Activated naive CD4-positive, alpha-beta T cell treated with anti-CD3 and anti-CD28 coated beads, Interleukin-2, amount 50 U/mL, for 24 hours (primary cell): Measurements from ENCODE around the gene C2orf81.
A peak's percentile ranks its signal among the peaks of the same experiment; 100 is the strongest.
"Not testable (repeated sequence)": the region's sequence is repeated elsewhere in the genome, so short reads cannot be mapped to it uniquely, and the experiment has no call there.

Source experiments
- H3K27ac Mint-ChIP-seq: one replicate; pipeline ENCODE4 v1.8.0; 2021; ENCODE audit warnings: mild to moderate bottlenecking, mixed read lengths
- H3K27me3 Mint-ChIP-seq: one replicate; pipeline ENCODE4 v1.8.0; 2021; ENCODE audit warnings: mixed read lengths
- H3K36me3 Mint-ChIP-seq: one replicate; pipeline ENCODE4 v1.8.0; 2021; ENCODE audit warnings: mixed read lengths
- H3K4me1 Mint-ChIP-seq: one replicate; pipeline ENCODE4 v1.8.0; 2021; ENCODE audit warnings: mixed read lengths
- H3K4me3 Mint-ChIP-seq: one replicate; pipeline ENCODE4 v1.8.0; 2021; ENCODE audit warnings: mild to moderate bottlenecking, mixed read lengths
- H3K9me3 Mint-ChIP-seq: one replicate; pipeline ENCODE4 v1.8.0; 2021; ENCODE audit warnings: mixed read lengths

The C2orf81 gene

GRCh38 chr2:74436111-74436805 lies 14.8 kb upstream of the C2orf81 start:
- Mint-ChIP-seq H3K4me1 (peaks cover 4% of the 10 kb centered on the region), H3K4me3 (no peak overlapping the region), H3K9me3 (no peaks in the 10 kb centered on the region), H3K36me3 (no peaks in the 10 kb centered on the region), H3K27ac (no peak overlapping the region), H3K27me3 (peaks cover 8% of the 10 kb centered on the region)

- Mint-ChIP-seq H3K4me1 (no peaks in the 10 kb centered on the region), H3K4me3 (no peak overlapping the region), H3K36me3 (peaks cover 2% of the 10 kb centered on the region), H3K9me3 (no peaks in the 10 kb centered on the region), H3K27ac (no peak overlapping the region), H3K27me3 (no peaks in the 10 kb centered on the region)
Measured at GRCh38 chr2:74430502-74430901, 9.1 kb upstream of the C2orf81 start.

GRCh38 chr2:74429487-74430451 lies 8.3 kb upstream of the C2orf81 start:
- no peaks in the 10 kb centered on the region for H3K27me3 Mint-ChIP-seq

GRCh38 chr2:74428675-74429074 lies 7.3 kb upstream of the C2orf81 start:
- H3K27ac Mint-ChIP-seq = no peak overlapping the region
- peaks cover 5% of the 10 kb centered on the region for H3K36me3 Mint-ChIP-seq
- H3K27me3 Mint-ChIP-seq = no peaks in the 10 kb centered on the region
- no peak overlapping the region for H3K4me3 Mint-ChIP-seq
- no peaks in the 10 kb centered on the region for H3K9me3 Mint-ChIP-seq
- H3K4me1 Mint-ChIP-seq = no peaks in the 10 kb centered on the region

More at GRCh38 chr2:74429487-74430451, 8.3 kb upstream of the C2orf81 start:
- Mint-ChIP-seq H3K9me3 (no peaks in the 10 kb centered on the region), H3K4me1 (no peaks in the 10 kb centered on the region), H3K4me3 (no peak overlapping the region), H3K36me3 (peaks cover 4% of the 10 kb centered on the region), H3K27ac (no peak overlapping the region)

GRCh38 chr2:74427551-74427950 lies 6.1 kb upstream of the C2orf81 start:
- Mint-ChIP-seq H3K27me3 (no peaks in the 10 kb centered on the region), H3K36me3 (peaks cover 5% of the 10 kb centered on the region)

GRCh38 chr2:74426181-74426758 lies 4.9 kb upstream of the C2orf81 start:
- no peak overlapping the region for H3K4me3 Mint-ChIP-seq
- H3K36me3 Mint-ChIP-seq = peaks cover 5% of the 10 kb centered on the region
- H3K27ac Mint-ChIP-seq = no peak overlapping the region
- peaks cover 15% of the 10 kb centered on the region for H3K4me1 Mint-ChIP-seq
- no peaks in the 10 kb centered on the region for H3K27me3 Mint-ChIP-seq
- H3K9me3 Mint-ChIP-seq = no peaks in the 10 kb centered on the region

More at GRCh38 chr2:74427551-74427950, 6.1 kb upstream of the C2orf81 start:
- peaks cover 8% of the 10 kb centered on the region for H3K4me1 Mint-ChIP-seq
- no peak overlapping the region for H3K27ac Mint-ChIP-seq
- H3K9me3 Mint-ChIP-seq = no peaks in the 10 kb centered on the region
- H3K4me3 Mint-ChIP-seq = no peak overlapping the region

GRCh38 chr2:74425523-74425922 lies 4.1 kb upstream of the C2orf81 start:
- Mint-ChIP-seq H3K27ac (no peak overlapping the region), H3K4me1 (peaks cover 21% of the 10 kb centered on the region), H3K9me3 (no peaks in the 10 kb centered on the region), H3K4me3 (no peak overlapping the region), H3K36me3 (peaks cover 5% of the 10 kb centered on the region), H3K27me3 (no peaks in the 10 kb centered on the region)

- Mint-ChIP-seq H3K9me3 (no peaks in the 10 kb centered on the region), H3K27me3 (no peaks in the 10 kb centered on the region), H3K27ac (no peak overlapping the region), H3K36me3 (peaks cover 5% of the 10 kb centered on the region), H3K4me3 (no peak overlapping the region), H3K4me1 (peaks cover 27% of the 10 kb centered on the region)
Measured at GRCh38 chr2:74424995-74425406, 3.6 kb upstream of the C2orf81 start.

GRCh38 chr2:74424139-74424992 lies 2.9 kb upstream of the C2orf81 start:
- Mint-ChIP-seq H3K4me1 (peaks cover 29% of the 10 kb centered on the region), H3K27ac (no peak overlapping the region), H3K9me3 (no peaks in the 10 kb centered on the region), H3K36me3 (peaks cover 5% of the 10 kb centered on the region), H3K4me3 (no peak overlapping the region), H3K27me3 (no peaks in the 10 kb centered on the region)

- Mint-ChIP-seq H3K36me3 (peaks cover 5% of the 10 kb centered on the region), H3K27ac (peak overlapping the region; percentile 76), H3K27me3 (no peaks in the 10 kb centered on the region), H3K4me1 (peaks cover 29% of the 10 kb centered on the region), H3K4me3 (peak overlapping the region; percentile 100), H3K9me3 (no peaks in the 10 kb centered on the region)
Measured at GRCh38 chr2:74423231-74424095, 2.0 kb upstream of the C2orf81 start.

GRCh38 chr2:74420443-74421103 lies 846 bp downstream of the C2orf81 start:
- H3K4me3 Mint-ChIP-seq = peak overlapping the region; percentile 100
- H3K36me3 Mint-ChIP-seq, H3K9me3 Mint-ChIP-seq, H3K27me3 Mint-ChIP-seq: not testable (repeated sequence)
- peak overlapping the region; percentile 79 for H3K27ac Mint-ChIP-seq
- H3K4me1 Mint-ChIP-seq = peaks cover 37% of the 10 kb centered on the region

GRCh38 chr2:74420006-74420405 lies 1.4 kb downstream of the C2orf81 start:
- Mint-ChIP-seq H3K9me3 (no peaks in the 10 kb centered on the region), H3K4me3 (peak overlapping the region; percentile 54), H3K4me1 (peaks cover 41% of the 10 kb centered on the region), H3K36me3 (peaks cover 1% of the 10 kb centered on the region), H3K27me3 (no peaks in the 10 kb centered on the region), H3K27ac (no peak overlapping the region)

GRCh38 chr2:74419345-74419744 lies 2.1 kb downstream of the C2orf81 start:
- Mint-ChIP-seq H3K27ac (no peak overlapping the region), H3K9me3 (no peaks in the 10 kb centered on the region), H3K4me3 (no peak overlapping the region), H3K36me3 (no peaks in the 10 kb centered on the region), H3K27me3 (no peaks in the 10 kb centered on the region), H3K4me1 (peaks cover 41% of the 10 kb centered on the region)

- no peaks in the 10 kb centered on the region for H3K36me3 Mint-ChIP-seq
- H3K27ac Mint-ChIP-seq = no peak overlapping the region
- peaks cover 48% of the 10 kb centered on the region for H3K4me1 Mint-ChIP-seq
- H3K9me3 Mint-ChIP-seq = no peaks in the 10 kb centered on the region
- H3K4me3 Mint-ChIP-seq = no peak overlapping the region
- no peaks in the 10 kb centered on the region for H3K27me3 Mint-ChIP-seq
Measured at GRCh38 chr2:74418312-74418711, 3.1 kb downstream of the C2orf81 start.
